K562 (cell line): ENCODE data around the gene EPPIN. TPM values are rescaled to one million over a fixed set of nuclear protein-coding genes. Genes with fewer than 3 reads are reported as not detected.

Experiments
- ATAC-seq: fragments of 200-7000 bp; cut with Tn5 transposase; 3 replicates; pipeline ENCODE4 v1.9.1; 2020; ENCODE audit warnings: moderate library complexity
- BruUV-seq: library from RNA; stranded (reverse); fragments of 400-500 nt; replicated peaks from 2 replicates; lab custom pipeline; 2021; lab: Mats Ljungman, UMichigan
- CTCF ChIA-PET: fragments of 300-600 bp; formaldehyde crosslinking; extraction: SDS; loops from one replicate; lab custom pipeline; 2021; ENCODE audit warnings: low intra/inter-chr PET ratio; lab: Yijun Ruan, JAX
- POLR2A ChIA-PET: fragments of 300-600, 350-650 bp; sonication (Branson Sonifier 250); formaldehyde crosslinking; extraction: SDS; loops from one replicate; lab custom pipeline; 2021; ENCODE audit warnings: antibody characterized with exemption, inconsistent platforms; lab: Yijun Ruan, JAX
- DNase-seq, 4 experiments: peaks; one replicate each; pipeline versions ENCODE4 v3.0.0 to v3.0.0-alpha.2; 2011 to 2018; ENCODE audit warnings: low spot score in 3 of 4, mixed read lengths in 3 of 4; ENCODE audit errors: extremely low read depth in 1 of 4
- FAIRE-seq: peaks from 2 replicates; lab custom pipeline; 2011; peaks lifted over from hg19 to GRCh38; lab: Jason Lieb, UNC
- H2AFZ ChIP-seq: 2 replicates; pipeline ENCODE4 v1.6.0; 2011; ENCODE audit warnings: low read depth, low read length, control low read depth, inconsistent platforms
- H3K27ac ChIP-seq: fragments of 200-600 bp; 3 replicates; pipeline ENCODE4 v1.8.0; 2011; ENCODE audit warnings: low read depth, mild to moderate bottlenecking, control low read depth, inconsistent platforms, low read length, moderate library complexity, mixed read lengths; ENCODE audit errors: extremely low read depth
- H3K27me3 ChIP-seq, 2 experiments: fragments of 300-600 bp in 1 of 2; 2 replicates in 1 of 2; 3 replicates in 1 of 2; pipeline versions ENCODE4 v1.6.0 to v1.8.0; 2011; ENCODE audit warnings: inconsistent platforms in 2 of 2, low read length in 2 of 2, mild to moderate bottlenecking in 1 of 2, mixed read lengths in 1 of 2, moderate library complexity in 1 of 2; ENCODE audit not compliant: control insufficient read depth in 2 of 2, insufficient read depth in 2 of 2
- H3K36me3 ChIP-seq: fragments of 300-600 bp; 3 replicates; pipeline ENCODE4 v1.8.0; 2011; ENCODE audit warnings: mild to moderate bottlenecking, low read length, inconsistent platforms; ENCODE audit not compliant: control insufficient read depth, insufficient read depth
- H3K4me1 ChIP-seq, 2 experiments: fragments of 200-600 bp in 1 of 2; replicated peaks in 1 of 2; 2 replicates in 1 of 2; 3 replicates in 1 of 2; pipeline versions ENCODE4 v1.5.1 to v1.8.0; 2011; ENCODE audit warnings: inconsistent platforms in 2 of 2, low read length in 2 of 2, mild to moderate bottlenecking in 1 of 2, mixed read lengths in 1 of 2, moderate library complexity in 1 of 2; ENCODE audit not compliant: control insufficient read depth in 2 of 2, insufficient read depth in 2 of 2
- H3K4me2 ChIP-seq: 2 replicates; pipeline ENCODE4 v1.6.1; 2011; ENCODE audit warnings: low read length, control low read depth, inconsistent platforms, mixed read lengths; ENCODE audit not compliant: insufficient read depth
- H3K4me3 ChIP-seq: fragments of 200-600 bp; sonication (generic), shearing (Covaris generic); 2 replicates; pipeline ENCODE4 v1.5.1; 2016; ENCODE audit warnings: control low read depth, inconsistent platforms
- H3K79me2 ChIP-seq: fragments of 200-600 bp; 3 replicates; pipeline ENCODE4 v1.8.0; 2011; ENCODE audit warnings: low read length, inconsistent platforms; ENCODE audit not compliant: control insufficient read depth, insufficient read depth
- H3K9ac ChIP-seq, 2 experiments: 2 replicates each; pipeline versions ENCODE4 v1.6.0 to v1.6.1; 2011; ENCODE audit warnings: low read depth in 2 of 2, low read length in 2 of 2, control low read depth in 1 of 2, inconsistent platforms in 1 of 2, mild to moderate bottlenecking in 1 of 2, mixed read lengths in 1 of 2; ENCODE audit not compliant: insufficient read depth in 1 of 2
- H3K9me1 ChIP-seq: one replicate; pipeline ENCODE4 v1.6.0; 2011; ENCODE audit warnings: inconsistent platforms, mild to moderate bottlenecking, low read length, moderate library complexity; ENCODE audit not compliant: control insufficient read depth, insufficient read depth
- H3K9me3 ChIP-seq: replicated peaks from 2 replicates; pipeline ENCODE4 v1.5.1; 2011; ENCODE audit warnings: low read depth, low read length, inconsistent platforms; ENCODE audit not compliant: control insufficient read depth, insufficient read depth
- H4K20me1 ChIP-seq: replicated peaks from 2 replicates; pipeline ENCODE4 v1.6.1; 2011; ENCODE audit warnings: low read length, inconsistent platforms, mixed read lengths; ENCODE audit not compliant: control insufficient read depth, insufficient read depth
- CEBPG ChIP-seq, 3 experiments: fragments of 200-800 bp in 1 of 3; sonication (Bioruptor generic) in 1 of 3; sonication (generic) in 1 of 3; formaldehyde crosslinking in 1 of 3; IDR thresholded peaks in 2 of 3; conservative IDR thresholded peaks in 1 of 3; 2 replicates each; pipeline versions ENCODE4 v1.6.1 to v1.8.0; 2016 to 2022; ENCODE audit warnings: missing compliant biosample characterization in 2 of 3, missing genetic modification characterization in 2 of 3, mild to moderate bottlenecking in 1 of 3, missing genetic modification reagents in 1 of 3
- WGBS: fragments of 100-300 bp; shearing (Covaris generic); methylation state at CpG from one replicate; pipeline ENCODE4 v1.1.6; 2016; ENCODE audit warnings: low coverage, mixed read lengths; ENCODE audit not compliant: insufficient coverage; ENCODE audit errors: missing lambda C conversion rate; 5-methylcytosine and 5-hydroxymethylcytosine counted together
- in situ Hi-C: fragments of 300-500 bp; cut with MboI; formaldehyde crosslinking; loops from 4 replicates; pipeline ENCODE4 v1.15.0; 2018; ENCODE audit warnings: inconsistent platforms, mixed read lengths
- intact Hi-C: fragments of 100-400 bp; cut with micrococcal nuclease; formaldehyde crosslinking; loops from 2 replicates; pipeline ENCODE4 v1.14.2; 2022
- polyA plus RNA-seq, 8 experiments: library from polyadenylated mRNA; depleted of rRNA in 4 of 8; stranded (reverse) in 5 of 8; unstranded in 3 of 8; fragments of >200 nt; fragmentation: Nextera tagmentation in 2 of 8; fragmentation: Illumina TruSeq in 1 of 8; extraction: Ambion mirVana in 2 of 8; extraction: Trizol in 1 of 8; gene quantifications; 2 replicates each; pipeline versions ENCODE4 v1.2.1 to v1.2.3, GENCODE V29; 2011 to 2014; ENCODE audit warnings: inconsistent platforms in 1 of 8, missing spikeins in 1 of 8
- total RNA-seq, 7 experiments: library from RNA; depleted of rRNA in 6 of 7; stranded (reverse); fragments of >200 nt in 6 of 7; fragmentation: Illumina TruSeq in 2 of 7; extraction: Trizol in 2 of 7; gene quantifications; 2 replicates each; pipeline versions ENCODE4 v1.2.1 to v1.2.3, GENCODE V29; 2011 to 2021; ENCODE audit warnings: low replicate concordance in 1 of 7
- TF ChIP-seq, protein P1 (sequence below): fragments of 250-450 bp; sonication (Bioruptor Pico); IDR thresholded peaks from 2 replicates; pipeline ENCODE4 v1.4.0; 2020; ENCODE audit warnings: mild to moderate bottlenecking, moderate library complexity

The EPPIN gene
- total and polyA plus RNA-seq, 9 of the 15 experiments (the other 6 are each of a cell fraction or from before 2014, with no cell fraction given): not detected

DNA sequence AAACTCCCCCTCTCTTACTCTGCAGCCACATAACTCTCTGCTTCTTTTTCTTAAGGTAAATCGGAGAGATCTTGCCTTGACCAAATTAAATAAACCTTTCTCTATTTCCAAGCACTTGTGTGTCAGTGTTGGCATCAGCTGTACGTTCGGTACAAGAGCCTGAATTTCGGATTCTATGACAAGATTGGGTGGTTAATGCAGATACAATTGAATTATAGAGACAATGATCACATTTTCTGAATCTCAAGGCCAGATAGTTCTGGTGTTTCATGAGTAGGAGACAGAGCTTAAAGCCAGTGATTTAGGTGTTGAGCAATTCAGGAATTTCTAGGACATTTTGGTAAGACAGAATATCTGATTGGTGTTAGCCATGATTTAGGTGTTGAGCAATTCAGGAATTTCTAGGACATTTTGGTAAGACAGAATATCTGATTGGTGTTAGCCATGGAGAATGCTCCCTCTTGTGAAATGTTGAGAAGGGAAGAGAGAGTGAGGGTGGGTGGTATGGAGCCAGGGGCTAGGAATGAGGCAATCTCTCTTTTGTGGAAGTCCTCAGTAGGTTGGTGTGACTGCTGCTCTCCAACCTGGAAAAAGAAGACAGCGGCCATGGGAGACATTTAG lies 36.8 kb downstream of the EPPIN start:
- H3K27me3 ChIP-seq: peaks cover 0 to 3% of the 10 kb centered on the region in 2 experiments; a peak in 1 of 5 replicates
- no peak overlapping the region for H3K9ac ChIP-seq
- CTCF ChIA-PET: interaction anchor here (0.6 kb wide), 1 partner anchor 187 kb away, joined by 3 read pairs; no protein-coding TSS in a partner anchor
- no peaks in the 10 kb centered on the region for H3K79me2 ChIP-seq
- WGBS: 6% methylated on average over 5 of the region's 5 CpGs
- H4K20me1 ChIP-seq: no peaks in the 10 kb centered on the region
- ATAC-seq (no peak), DNase-seq (no peak), FAIRE-seq (no peak)
- no peaks in the 10 kb centered on the region for H3K36me3 ChIP-seq
- POLR2A ChIA-PET: interaction anchor here (0.6 kb wide), 1 partner anchor 252 kb away, joined by 4 read pairs; no protein-coding TSS in a partner anchor
- intact Hi-C loops: no loop called here
- H3K4me1 ChIP-seq: peaks cover 0 to 7% of the 10 kb centered on the region in 2 experiments; a peak in 3 of 5 replicates
- H3K4me2 ChIP-seq: no peak overlapping the region
- no peak overlapping the region for H2AFZ ChIP-seq
- no peak overlapping the region for H3K4me3 ChIP-seq
- in situ Hi-C loops: no loop called here
- H3K9me1 ChIP-seq: no peaks in the 10 kb centered on the region
- TF ChIP-seq, protein P1, sequence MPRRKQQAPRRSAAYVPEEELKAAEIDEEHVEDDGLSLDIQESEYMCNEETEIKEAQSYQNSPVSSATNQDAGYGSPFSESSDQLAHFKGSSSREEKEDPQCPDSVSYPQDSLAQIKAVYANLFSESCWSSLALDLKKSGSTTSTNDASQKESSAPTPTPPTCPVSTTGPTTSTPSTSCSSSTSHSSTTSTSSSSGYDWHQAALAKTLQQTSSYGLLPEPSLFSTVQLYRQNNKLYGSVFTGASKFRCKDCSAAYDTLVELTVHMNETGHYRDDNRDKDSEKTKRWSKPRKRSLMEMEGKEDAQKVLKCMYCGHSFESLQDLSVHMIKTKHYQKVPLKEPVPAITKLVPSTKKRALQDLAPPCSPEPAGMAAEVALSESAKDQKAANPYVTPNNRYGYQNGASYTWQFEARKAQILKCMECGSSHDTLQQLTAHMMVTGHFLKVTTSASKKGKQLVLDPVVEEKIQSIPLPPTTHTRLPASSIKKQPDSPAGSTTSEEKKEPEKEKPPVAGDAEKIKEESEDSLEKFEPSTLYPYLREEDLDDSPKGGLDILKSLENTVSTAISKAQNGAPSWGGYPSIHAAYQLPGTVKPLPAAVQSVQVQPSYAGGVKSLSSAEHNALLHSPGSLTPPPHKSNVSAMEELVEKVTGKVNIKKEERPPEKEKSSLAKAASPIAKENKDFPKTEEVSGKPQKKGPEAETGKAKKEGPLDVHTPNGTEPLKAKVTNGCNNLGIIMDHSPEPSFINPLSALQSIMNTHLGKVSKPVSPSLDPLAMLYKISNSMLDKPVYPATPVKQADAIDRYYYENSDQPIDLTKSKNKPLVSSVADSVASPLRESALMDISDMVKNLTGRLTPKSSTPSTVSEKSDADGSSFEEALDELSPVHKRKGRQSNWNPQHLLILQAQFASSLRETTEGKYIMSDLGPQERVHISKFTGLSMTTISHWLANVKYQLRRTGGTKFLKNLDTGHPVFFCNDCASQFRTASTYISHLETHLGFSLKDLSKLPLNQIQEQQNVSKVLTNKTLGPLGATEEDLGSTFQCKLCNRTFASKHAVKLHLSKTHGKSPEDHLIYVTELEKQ (CRISPR knock-in tag): no peak
- TF ChIP-seq CEBPG (CRISPR knock-in tag; IDR thresholded peaks at IDR 0.05): no peak
- TF ChIP-seq CEBPG (tag; conservative IDR thresholded peaks at IDR 0.05 in 1 of 2, IDR thresholded peaks at IDR 0.05 in 1 of 2): 0 out of 4 replicates have a peak, but pooled peaks of 1 of the 2 experiments have one; percentile 1
- TF ChIP-seq, all 486 proteins: peak for 1
- no peak overlapping the region for H3K27ac ChIP-seq
- BruUV-seq: no TSS peak
- no peaks in the 10 kb centered on the region for H3K9me3 ChIP-seq
